ENCODE data around the gene RCCD1.
"Not testable (repeated sequence)": the region's sequence is repeated elsewhere in the genome, so short reads cannot be mapped to it uniquely, and the experiment has no call there.

RCCD1 gene

GRCh38 chr15:90954712-90955623 is at the start of gene RCCD1:
TSS of gene RCCD1 (plus strand) at chr15:90954884. CDS start at chr15:90956735, 1,851 bp downstream.
- peak; percentile 97 for DNase-seq

GRCh38 chr15:90905306-90906180 is 49.1 kb upstream of the RCCD1 start:
- no peak for DNase-seq

GRCh38 chr15:90906181-90906849 is 48.4 kb upstream of the RCCD1 start:
- no peak for DNase-seq

- DNase-seq = no peak
Observed at GRCh38 chr15:90907051-90907660, 47.5 kb upstream of the RCCD1 start.

- no peak for DNase-seq
Observed at GRCh38 chr15:90907838-90908507, 46.7 kb upstream of the RCCD1 start.

- not testable (repeated sequence) for DNase-seq
Observed at GRCh38 chr15:90909449-90909848, 45.2 kb upstream of the RCCD1 start.

- DNase-seq = no peak
Observed at GRCh38 chr15:90909976-90910375, 44.7 kb upstream of the RCCD1 start.

GRCh38 chr15:90910441-90911301 is 44.0 kb upstream of the RCCD1 start:
- no peak for DNase-seq

- no peak for DNase-seq
Observed at GRCh38 chr15:90911302-90911623, 43.4 kb upstream of the RCCD1 start.

GRCh38 chr15:90911906-90912769 is 42.5 kb upstream of the RCCD1 start:
- no peak for DNase-seq

- DNase-seq = no peak
Observed at GRCh38 chr15:90912770-90913075, 42.0 kb upstream of the RCCD1 start.

- no peak for DNase-seq
Observed at GRCh38 chr15:90913398-90913944, 41.2 kb upstream of the RCCD1 start.

- DNase-seq = no peak
Observed at GRCh38 chr15:90914305-90915080, 40.2 kb upstream of the RCCD1 start.

GRCh38 chr15:90915216-90915807 is 39.4 kb upstream of the RCCD1 start:
- no peak for DNase-seq

GRCh38 chr15:90915808-90916440 is 38.8 kb upstream of the RCCD1 start:
- no peak for DNase-seq

- DNase-seq = no peak
Observed at GRCh38 chr15:90916461-90916860, 38.2 kb upstream of the RCCD1 start.

- DNase-seq = no peak
Observed at GRCh38 chr15:90917569-90917968, 37.1 kb upstream of the RCCD1 start.

- no peak for DNase-seq
Observed at GRCh38 chr15:90918034-90918788, 36.5 kb upstream of the RCCD1 start.

Data from activated CD4-positive, alpha-beta T cell treated with anti-CD3 and anti-CD28 coated beads, Interleukin-10, Interleukin-2, amounts not matched to agents 100 ng/mL and 50 ng/mL, durations not matched to agents 16 hours and 8 hours (primary cell).